ENCODE data around the gene TPI1. TPM values are rescaled to one million over a fixed set of nuclear protein-coding genes. Genes with fewer than 3 reads are reported as not detected.

The TPI1 gene
- total RNA-seq, 1 donor from 2014 or later, result 722 TPM

DNA sequence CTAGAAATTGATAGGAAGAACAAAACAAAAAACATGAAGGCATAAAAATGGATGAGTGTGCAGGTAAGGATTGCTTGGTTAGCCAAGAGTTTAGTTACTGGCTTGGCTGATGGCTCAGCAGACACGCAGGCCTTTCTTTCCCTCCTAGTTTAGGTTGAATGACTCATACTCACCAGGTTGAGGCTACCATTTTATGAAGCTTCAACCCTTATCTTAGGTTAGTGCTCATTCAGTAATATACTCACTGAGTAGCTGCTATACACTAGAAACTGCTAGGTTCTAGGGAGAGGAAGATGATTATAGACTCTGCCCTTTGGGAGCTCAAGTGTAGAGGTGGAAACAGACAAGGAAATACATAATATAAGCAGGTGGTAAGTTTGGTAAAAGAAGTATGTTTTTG lies 33.1 kb upstream of the TPI1 start:
- Histone ChIP-seq H3K4me1 (ENCODE audit: insufficient read depth, low read length) (peaks cover 6% of the 10 kb centered on the region), H3K9ac (ENCODE audit: low read length) (no peak overlapping the region), H3K79me2 (ENCODE audit: insufficient read depth, low read length) (peaks cover 16% of the 10 kb centered on the region), H4K20me1 (ENCODE audit: insufficient read depth, low read length) (peaks cover 27% of the 10 kb centered on the region), H3K4me3 (ENCODE audit: insufficient read depth, low read depth, low read length) (no peak overlapping the region), H3K36me3 (ENCODE audit: insufficient read depth, low read length) (peaks cover 35% of the 10 kb centered on the region), H3K4me2 (ENCODE audit: low read length) (no peak overlapping the region), H3K27me3 (ENCODE audit: insufficient read depth, low read length) (no peaks in the 10 kb centered on the region), H3K27ac (ENCODE audit: low read depth, low read length) (no peak overlapping the region), H3K9me3 (ENCODE audit: insufficient read depth, low read depth, low read length) (no peaks in the 10 kb centered on the region), H2AFZ (ENCODE audit: low read depth, low read length) (no peak overlapping the region)
- Mint-ChIP-seq H3K9me3 (ENCODE audit: unreplicated experiment) (no peaks in the 10 kb centered on the region), H3K4me1 (ENCODE audit: low read depth, unreplicated experiment) (no peaks in the 10 kb centered on the region), H3K36me3 (ENCODE audit: low read depth, unreplicated experiment) (peaks cover 10% of the 10 kb centered on the region), H3K27ac (ENCODE audit: unreplicated experiment) (no peak overlapping the region), H3K4me3 (ENCODE audit: unreplicated experiment) (no peak overlapping the region), H3K27me3 (ENCODE audit: low read depth, unreplicated experiment) (no peaks in the 10 kb centered on the region)
- DNase-seq (ENCODE audit: low read depth), result no peak
- no peak for TF ChIP-seq EZH2 (IDR thresholded peaks at IDR 0.05; ENCODE audit: insufficient read depth, low read length)
- TF ChIP-seq, protein P1, sequence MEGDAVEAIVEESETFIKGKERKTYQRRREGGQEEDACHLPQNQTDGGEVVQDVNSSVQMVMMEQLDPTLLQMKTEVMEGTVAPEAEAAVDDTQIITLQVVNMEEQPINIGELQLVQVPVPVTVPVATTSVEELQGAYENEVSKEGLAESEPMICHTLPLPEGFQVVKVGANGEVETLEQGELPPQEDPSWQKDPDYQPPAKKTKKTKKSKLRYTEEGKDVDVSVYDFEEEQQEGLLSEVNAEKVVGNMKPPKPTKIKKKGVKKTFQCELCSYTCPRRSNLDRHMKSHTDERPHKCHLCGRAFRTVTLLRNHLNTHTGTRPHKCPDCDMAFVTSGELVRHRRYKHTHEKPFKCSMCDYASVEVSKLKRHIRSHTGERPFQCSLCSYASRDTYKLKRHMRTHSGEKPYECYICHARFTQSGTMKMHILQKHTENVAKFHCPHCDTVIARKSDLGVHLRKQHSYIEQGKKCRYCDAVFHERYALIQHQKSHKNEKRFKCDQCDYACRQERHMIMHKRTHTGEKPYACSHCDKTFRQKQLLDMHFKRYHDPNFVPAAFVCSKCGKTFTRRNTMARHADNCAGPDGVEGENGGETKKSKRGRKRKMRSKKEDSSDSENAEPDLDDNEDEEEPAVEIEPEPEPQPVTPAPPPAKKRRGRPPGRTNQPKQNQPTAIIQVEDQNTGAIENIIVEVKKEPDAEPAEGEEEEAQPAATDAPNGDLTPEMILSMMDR (IDR thresholded peaks at IDR 0.05; ENCODE audit: insufficient read depth, low read depth, low read length), result no peak
- no peak for FAIRE-seq

DNA sequence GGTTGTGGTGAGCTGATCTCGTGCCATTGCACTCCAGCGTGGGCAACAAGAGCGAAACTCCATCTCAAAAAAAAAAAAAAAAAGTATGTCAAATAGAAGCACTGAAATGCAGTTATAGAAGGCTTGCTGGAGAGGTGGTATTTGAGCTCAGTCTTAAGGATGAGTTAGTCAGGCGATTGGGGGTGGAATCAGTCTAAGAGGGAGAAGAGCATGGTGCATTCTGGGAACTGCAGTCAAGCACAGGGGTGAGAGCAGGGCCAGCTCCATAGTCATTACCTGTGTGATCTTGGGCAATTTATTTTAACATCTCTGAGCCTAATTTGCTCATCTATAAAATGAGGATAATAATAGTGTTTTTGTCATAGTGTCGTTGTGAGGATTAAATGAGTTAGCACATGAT lies 32.5 kb upstream of the TPI1 start:
- peaks cover 37% of the 10 kb centered on the region for H3K36me3 ChIP-seq (ENCODE audit: insufficient read depth, low read length)
- peaks cover 10% of the 10 kb centered on the region for H3K79me2 ChIP-seq (ENCODE audit: insufficient read depth, low read length)
- peaks cover 10% of the 10 kb centered on the region for H3K36me3 Mint-ChIP-seq (ENCODE audit: low read depth, unreplicated experiment)
- H3K4me3 ChIP-seq (ENCODE audit: insufficient read depth, low read depth, low read length), result no peak overlapping the region
- H3K4me3 Mint-ChIP-seq (ENCODE audit: unreplicated experiment), result no peak overlapping the region
- no peak overlapping the region for H2AFZ ChIP-seq (ENCODE audit: low read depth, low read length)
- H3K4me1 ChIP-seq (ENCODE audit: insufficient read depth, low read length), result peaks cover 4% of the 10 kb centered on the region
- no peak for TF ChIP-seq EZH2 (IDR thresholded peaks at IDR 0.05; ENCODE audit: insufficient read depth, low read length)
- TF ChIP-seq, protein P1 (IDR thresholded peaks at IDR 0.05; ENCODE audit: insufficient read depth, low read depth, low read length), result no peak
- FAIRE-seq, result no peak
- H3K9ac ChIP-seq (ENCODE audit: low read length), result no peak overlapping the region
- no peak overlapping the region for H3K27ac ChIP-seq (ENCODE audit: low read depth, low read length)
- H3K27me3 ChIP-seq (ENCODE audit: insufficient read depth, low read length), result no peaks in the 10 kb centered on the region
- H4K20me1 ChIP-seq (ENCODE audit: insufficient read depth, low read length), result peaks cover 27% of the 10 kb centered on the region
- H3K9me3 ChIP-seq (ENCODE audit: insufficient read depth, low read depth, low read length), result no peaks in the 10 kb centered on the region
- no peak for DNase-seq (ENCODE audit: low read depth)
- no peak overlapping the region for H3K4me2 ChIP-seq (ENCODE audit: low read length)
- no peak overlapping the region for H3K27ac Mint-ChIP-seq (ENCODE audit: unreplicated experiment)
- no peaks in the 10 kb centered on the region for H3K4me1 Mint-ChIP-seq (ENCODE audit: low read depth, unreplicated experiment)
- no peaks in the 10 kb centered on the region for H3K9me3 Mint-ChIP-seq (ENCODE audit: unreplicated experiment)
- no peaks in the 10 kb centered on the region for H3K27me3 Mint-ChIP-seq (ENCODE audit: low read depth, unreplicated experiment)

DNA sequence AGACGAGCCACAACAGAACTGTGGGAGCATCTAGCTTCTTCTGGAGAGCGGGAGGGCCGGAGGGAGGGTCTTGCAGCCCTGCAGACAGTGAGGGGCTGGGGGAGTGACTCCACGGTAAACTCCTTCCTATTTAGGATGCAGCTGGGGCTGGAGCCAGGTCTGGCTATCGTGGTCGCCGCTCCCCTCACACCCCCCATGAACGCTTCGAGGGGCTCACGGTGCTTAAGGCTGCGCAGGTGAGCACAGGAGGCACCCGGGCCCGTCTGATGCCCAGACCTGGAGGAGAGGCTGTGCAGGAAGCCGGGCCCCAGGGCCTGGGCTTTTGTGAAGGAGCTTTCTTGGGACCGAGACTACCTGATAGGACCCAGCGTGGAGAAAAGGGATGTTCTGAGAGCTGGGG lies 30.5 kb upstream of the TPI1 start:
- peaks cover 24% of the 10 kb centered on the region for H4K20me1 ChIP-seq (ENCODE audit: insufficient read depth, low read length)
- no peak overlapping the region for H3K4me3 Mint-ChIP-seq (ENCODE audit: unreplicated experiment)
- H3K36me3 ChIP-seq (ENCODE audit: insufficient read depth, low read length), result peaks cover 35% of the 10 kb centered on the region
- H2AFZ ChIP-seq (ENCODE audit: low read depth, low read length), result no peak overlapping the region
- no peak overlapping the region for H3K4me2 ChIP-seq (ENCODE audit: low read length)
- DNase-seq (ENCODE audit: low read depth), result no peak
- H3K9me3 ChIP-seq (ENCODE audit: insufficient read depth, low read depth, low read length), result no peaks in the 10 kb centered on the region
- no peak overlapping the region for H3K27ac ChIP-seq (ENCODE audit: low read depth, low read length)
- no peak overlapping the region for H3K27ac Mint-ChIP-seq (ENCODE audit: unreplicated experiment)
- no peaks in the 10 kb centered on the region for H3K9me3 Mint-ChIP-seq (ENCODE audit: unreplicated experiment)
- no peaks in the 10 kb centered on the region for H3K79me2 ChIP-seq (ENCODE audit: insufficient read depth, low read length)
- no peak overlapping the region for H3K4me3 ChIP-seq (ENCODE audit: insufficient read depth, low read depth, low read length)
- H3K4me1 Mint-ChIP-seq (ENCODE audit: low read depth, unreplicated experiment), result no peaks in the 10 kb centered on the region
- no peak for FAIRE-seq
- no peaks in the 10 kb centered on the region for H3K4me1 ChIP-seq (ENCODE audit: insufficient read depth, low read length)
- TF ChIP-seq EZH2 (IDR thresholded peaks at IDR 0.05; ENCODE audit: insufficient read depth, low read length), result no peak
- TF ChIP-seq, protein P1 (IDR thresholded peaks at IDR 0.05; ENCODE audit: insufficient read depth, low read depth, low read length), result no peak
- H3K27me3 Mint-ChIP-seq (ENCODE audit: low read depth, unreplicated experiment), result no peaks in the 10 kb centered on the region
- H3K9ac ChIP-seq (ENCODE audit: low read length), result no peak overlapping the region
- H3K27me3 ChIP-seq (ENCODE audit: insufficient read depth, low read length), result no peaks in the 10 kb centered on the region
- H3K36me3 Mint-ChIP-seq (ENCODE audit: low read depth, unreplicated experiment), result peaks cover 7% of the 10 kb centered on the region

All from astrocyte (in vitro differentiated cells and primary cell).